IPS-18a (cell line): ENCODE data around the gene RCOR1.
"Not testable (repeated sequence)": the region's sequence is repeated elsewhere in the genome, so short reads cannot be mapped to it uniquely, and the experiment has no call there.

Source experiments
- H3K27ac ChIP-seq: one replicate; pipeline ENCODE4 v1.5.1; 2013; ENCODE audit warnings: low read length
- H3K27me3 ChIP-seq: one replicate; pipeline ENCODE4 v1.6.1; 2013; ENCODE audit warnings: mild to moderate bottlenecking, low read length; ENCODE audit not compliant: control insufficient read depth, insufficient read depth
- H3K36me3 ChIP-seq: one replicate; pipeline ENCODE4 v1.6.1; 2013; ENCODE audit warnings: low read depth, low read length; ENCODE audit not compliant: control insufficient read depth
- H3K4me1 ChIP-seq: one replicate; pipeline ENCODE4 v1.6.1; 2013; ENCODE audit warnings: low read depth, low read length; ENCODE audit not compliant: control insufficient read depth
- H3K4me3 ChIP-seq: one replicate; pipeline ENCODE4 v1.5.1; 2013; ENCODE audit warnings: low read length
- H3K9ac ChIP-seq: one replicate; pipeline ENCODE4 v1.6.1; 2013; ENCODE audit warnings: mild to moderate bottlenecking, low read length, moderate library complexity
- H3K9me3 ChIP-seq: one replicate; pipeline ENCODE4 v1.6.1; 2013; ENCODE audit warnings: low read depth, low read length; ENCODE audit not compliant: control insufficient read depth

RCOR1 gene

DNA sequence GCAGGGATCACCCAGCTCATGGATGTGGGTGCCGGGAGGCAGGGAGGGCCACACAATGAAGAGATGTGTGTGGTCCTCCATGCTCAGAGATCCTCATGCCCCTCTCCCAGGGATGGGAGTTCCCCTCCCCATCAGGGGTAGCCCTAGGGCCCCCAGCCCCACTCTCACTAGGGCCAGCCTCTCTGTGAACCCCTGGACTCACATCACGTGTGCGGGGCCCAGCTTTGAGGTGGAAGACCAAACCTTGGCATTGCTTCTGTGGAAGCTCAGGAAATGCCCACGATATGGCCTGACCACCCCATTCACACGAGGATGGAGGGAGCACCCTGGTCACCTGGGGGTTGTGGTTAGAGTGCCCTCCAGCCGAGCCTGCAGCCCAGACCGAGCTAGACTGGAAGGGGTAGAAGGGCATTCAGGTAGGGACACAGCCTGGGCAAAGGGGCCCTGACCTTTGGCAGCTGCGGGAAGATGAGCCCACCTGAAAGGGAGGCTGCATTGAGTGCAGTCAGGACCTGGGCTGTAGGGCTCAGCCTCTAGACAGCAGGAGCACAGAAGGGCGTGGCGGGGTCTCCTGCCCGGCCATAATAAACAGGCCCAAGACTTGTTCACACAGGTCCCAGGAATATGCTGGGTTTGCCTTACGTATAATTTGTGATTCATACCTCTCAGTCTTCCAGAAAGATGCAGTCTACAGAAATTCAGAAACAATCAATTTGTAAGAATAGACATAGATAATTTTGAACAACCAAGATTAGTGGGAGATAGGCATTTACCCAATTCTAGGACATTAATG lies 34.8 kb upstream of the RCOR1 start:
- H3K36me3 ChIP-seq, result no peaks in the 10 kb centered on the region
- no peaks in the 10 kb centered on the region for H3K9me3 ChIP-seq
- H3K27me3 ChIP-seq, result no peaks in the 10 kb centered on the region
- H3K9ac ChIP-seq, result no peak overlapping the region
- H3K4me3 ChIP-seq, result no peak overlapping the region
- H3K27ac ChIP-seq, result no peak overlapping the region
- H3K4me1 ChIP-seq, result no peaks in the 10 kb centered on the region

DNA sequence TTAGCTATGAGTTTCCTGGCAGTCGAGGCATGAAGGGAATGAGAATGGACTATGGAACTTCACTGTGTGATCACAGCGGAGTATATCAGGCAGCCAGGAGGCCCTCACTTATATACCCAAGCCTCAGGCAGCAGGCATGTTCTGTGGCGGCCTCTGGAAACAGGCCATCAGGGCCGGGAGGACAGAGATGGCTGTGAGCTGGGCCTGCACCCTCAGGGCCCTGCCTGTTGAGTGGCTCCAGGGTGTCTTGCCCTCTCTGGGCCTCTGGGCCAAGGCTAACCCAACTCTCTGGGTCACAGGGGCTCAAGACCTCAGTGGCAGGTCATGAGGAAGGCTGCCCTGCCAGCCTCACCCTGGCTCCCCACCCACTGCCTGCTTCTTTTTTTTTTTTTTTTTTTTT lies 33.9 kb upstream of the RCOR1 start:
- H3K27ac ChIP-seq, result no peak overlapping the region
- H3K9ac ChIP-seq, result no peak overlapping the region
- no peaks in the 10 kb centered on the region for H3K36me3 ChIP-seq
- H3K27me3 ChIP-seq, result no peaks in the 10 kb centered on the region
- no peaks in the 10 kb centered on the region for H3K4me1 ChIP-seq
- H3K9me3 ChIP-seq, result no peaks in the 10 kb centered on the region
- no peak overlapping the region for H3K4me3 ChIP-seq

DNA sequence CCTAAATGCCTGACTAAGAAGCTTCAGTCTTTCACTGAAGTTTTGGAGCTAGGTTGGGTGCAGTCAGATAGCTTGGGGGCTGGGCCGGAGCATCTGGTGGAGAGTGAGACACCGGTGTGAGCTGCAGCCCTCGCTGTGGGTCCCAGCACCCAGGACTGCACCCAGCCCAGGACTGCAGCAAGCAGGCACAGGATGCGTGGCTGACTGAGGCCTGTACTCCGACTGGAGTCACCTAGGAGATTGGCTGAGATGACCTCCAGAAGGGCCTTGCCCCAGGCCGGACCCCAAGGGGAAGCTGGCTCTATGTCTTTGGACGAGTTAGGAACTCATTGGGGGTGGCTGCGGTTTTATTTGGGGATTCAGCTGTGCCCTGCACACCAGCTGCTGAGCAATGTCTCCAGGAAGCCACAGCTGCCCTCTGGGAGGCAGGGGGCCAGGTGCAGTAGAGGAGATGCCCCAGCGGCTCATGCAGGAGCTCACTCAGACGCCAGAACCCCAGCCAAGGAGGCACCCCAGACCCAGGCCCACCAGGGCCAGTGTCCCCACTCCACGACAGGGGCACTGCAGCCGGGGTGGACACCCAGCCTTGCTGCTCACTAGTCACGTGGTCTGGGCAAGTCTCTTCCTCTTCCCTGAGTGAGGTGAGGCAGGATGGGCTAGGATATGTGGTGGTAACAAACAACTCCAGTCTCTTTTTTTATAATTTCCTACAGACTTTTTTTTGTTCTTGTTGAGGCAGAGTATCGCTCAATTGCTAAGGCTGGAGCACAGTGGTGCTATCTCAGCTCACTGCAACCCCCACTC lies 31.8 kb upstream of the RCOR1 start:
- no peaks in the 10 kb centered on the region for H3K9me3 ChIP-seq
- no peaks in the 10 kb centered on the region for H3K27me3 ChIP-seq
- H3K4me1 ChIP-seq, result no peaks in the 10 kb centered on the region
- no peak overlapping the region for H3K27ac ChIP-seq
- no peaks in the 10 kb centered on the region for H3K36me3 ChIP-seq
- no peak overlapping the region for H3K9ac ChIP-seq
- H3K4me3 ChIP-seq, result no peak overlapping the region

DNA sequence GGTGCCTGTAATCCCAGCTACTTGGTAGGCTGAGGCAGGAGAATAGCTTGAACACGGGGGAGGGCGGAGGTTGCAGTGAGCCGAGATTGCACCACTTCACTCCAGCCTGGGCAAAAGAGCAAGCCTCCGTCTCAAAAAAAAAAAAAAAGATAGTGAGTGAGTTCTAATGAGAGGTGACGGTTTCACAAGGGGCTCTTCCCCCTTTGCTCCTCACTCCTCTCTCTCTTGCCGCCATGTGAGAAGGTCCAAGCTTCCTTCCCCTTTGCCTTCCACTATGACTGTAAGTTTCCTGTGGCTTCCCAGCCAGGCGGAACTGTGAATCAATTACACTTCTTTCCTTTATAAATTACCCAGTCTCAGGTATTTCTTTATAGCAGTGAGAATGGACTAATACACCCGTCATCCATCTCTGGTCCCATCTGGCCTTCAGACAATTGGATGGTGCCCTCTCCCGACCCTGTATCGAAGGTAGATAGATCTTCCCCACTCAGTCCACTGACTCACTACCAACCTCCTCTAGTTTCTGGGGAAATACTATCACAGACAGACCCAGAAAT lies 27.0 kb upstream of the RCOR1 start:
- Histone ChIP-seq H3K27ac (no peak overlapping the region), H3K36me3 (no peaks in the 10 kb centered on the region), H3K9me3 (no peaks in the 10 kb centered on the region), H3K9ac (no peak overlapping the region), H3K4me1 (peaks cover 9% of the 10 kb centered on the region), H3K27me3 (no peaks in the 10 kb centered on the region), H3K4me3 (no peak overlapping the region)

DNA sequence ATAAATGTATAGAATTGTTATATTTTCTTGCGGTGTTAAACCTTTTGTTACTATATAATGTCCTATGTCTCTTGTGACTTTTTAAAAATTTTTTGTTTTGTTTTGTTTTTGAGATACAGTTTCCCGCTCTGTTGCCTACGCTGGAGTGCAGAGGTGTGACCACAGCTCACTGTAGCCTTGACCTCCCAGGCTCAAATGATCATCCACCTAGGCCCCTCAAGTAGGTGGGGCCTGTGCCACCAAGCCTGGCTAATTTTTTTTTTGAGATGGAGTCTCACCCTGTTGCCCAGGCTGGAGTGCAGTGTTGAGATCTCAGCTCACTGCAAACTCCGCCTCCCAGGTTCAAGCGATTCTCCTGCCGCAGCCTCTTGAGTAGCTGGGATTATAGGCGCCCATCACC lies 26.5 kb upstream of the RCOR1 start:
- Histone ChIP-seq H3K9me3 (no peaks in the 10 kb centered on the region), H3K27ac (no peak overlapping the region), H3K9ac (no peak overlapping the region), H3K4me1 (peaks cover 9% of the 10 kb centered on the region), H3K27me3 (no peaks in the 10 kb centered on the region), H3K36me3 (no peaks in the 10 kb centered on the region), H3K4me3 (no peak overlapping the region)

DNA sequence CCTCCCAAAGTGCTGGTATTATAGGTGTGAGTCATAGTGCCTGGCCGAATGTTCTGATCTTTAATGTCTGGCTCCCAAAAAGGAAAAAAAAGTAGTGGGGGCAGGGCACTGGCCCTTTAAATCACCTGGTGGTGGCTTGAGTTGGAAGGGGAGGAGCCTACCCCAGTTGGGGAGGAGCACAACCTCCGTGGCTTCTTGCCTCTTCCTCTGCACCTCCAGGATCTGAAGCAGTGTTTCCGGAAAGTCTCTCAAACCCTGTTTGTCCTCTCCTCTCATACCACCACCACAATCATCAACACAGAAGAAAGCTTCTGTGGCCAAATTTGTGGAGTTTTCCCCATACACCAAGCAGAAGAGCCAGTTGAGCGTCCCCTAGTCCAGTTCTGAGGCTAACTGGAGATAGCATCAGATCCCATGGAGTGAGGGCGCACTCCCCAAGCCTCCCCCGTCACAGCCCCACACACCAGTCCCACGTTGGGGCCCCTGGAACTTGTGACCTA lies 24.3 kb upstream of the RCOR1 start:
- H3K4me3 ChIP-seq, result peak overlapping the region; percentile 25
- peaks cover 9% of the 10 kb centered on the region for H3K4me1 ChIP-seq
- H3K27me3 ChIP-seq, result no peaks in the 10 kb centered on the region
- H3K9ac ChIP-seq, result peak overlapping the region; percentile 28
- no peaks in the 10 kb centered on the region for H3K9me3 ChIP-seq
- H3K36me3 ChIP-seq, result no peaks in the 10 kb centered on the region
- peak overlapping the region; percentile 28 for H3K27ac ChIP-seq

DNA sequence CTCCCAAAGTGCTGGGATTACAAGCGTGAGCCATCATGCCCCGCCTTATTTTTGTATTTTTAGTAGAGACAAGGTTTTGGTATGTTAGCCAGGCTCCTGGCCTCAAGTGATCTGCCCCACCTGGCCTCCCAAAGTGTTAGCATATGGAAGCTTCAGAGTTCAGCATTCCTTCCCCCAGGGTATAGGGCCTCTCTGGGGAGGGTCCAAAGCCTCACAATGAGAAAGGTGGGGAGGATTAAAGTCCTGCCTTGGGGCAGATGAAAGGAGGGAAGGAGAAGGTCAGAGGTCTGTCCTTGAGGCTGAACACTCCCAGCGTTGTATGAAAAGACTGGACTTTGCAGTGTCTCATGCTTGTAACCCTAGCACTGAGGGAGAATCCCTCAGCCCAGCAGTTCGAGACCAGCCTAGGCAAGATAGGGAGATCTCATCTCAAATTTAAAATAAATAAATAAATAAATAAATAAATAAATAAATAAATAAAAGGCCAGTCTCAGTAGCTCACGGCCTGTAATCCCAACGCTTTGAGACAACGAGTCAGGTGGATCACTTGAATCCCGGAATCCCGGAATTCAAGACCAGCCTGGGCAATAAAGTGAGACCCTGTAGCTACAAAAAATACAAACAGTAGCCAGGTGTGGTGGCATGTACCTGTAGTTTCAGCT lies 22.0 kb upstream of the RCOR1 start:
- peaks cover 16% of the 10 kb centered on the region for H3K4me1 ChIP-seq
- no peak overlapping the region for H3K9ac ChIP-seq
- no peak overlapping the region for H3K27ac ChIP-seq

DNA sequence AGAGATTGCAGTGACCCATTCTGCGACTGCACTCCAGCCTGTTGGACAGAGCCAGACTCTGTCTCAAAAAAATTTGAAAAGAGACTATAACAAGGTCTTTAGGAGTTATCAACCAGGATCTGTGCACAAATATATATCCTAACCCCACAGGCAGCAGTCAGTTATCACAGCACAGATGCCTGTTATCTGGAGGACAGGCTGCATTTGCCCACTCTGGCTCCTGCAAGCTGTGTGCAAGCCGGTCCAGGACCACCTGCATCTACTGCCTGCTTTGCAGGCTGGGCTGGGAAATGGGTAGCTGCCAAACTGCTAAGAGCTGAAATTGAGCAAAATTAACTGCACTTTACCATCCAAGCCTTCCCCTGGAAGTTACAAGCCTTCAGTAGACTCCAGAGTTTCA lies 21.4 kb upstream of the RCOR1 start:
- Histone ChIP-seq H3K9me3 (no peaks in the 10 kb centered on the region), H3K36me3 (no peaks in the 10 kb centered on the region), H3K4me1 (peaks cover 16% of the 10 kb centered on the region), H3K4me3 (no peak overlapping the region), H3K27ac (no peak overlapping the region), H3K27me3 (no peaks in the 10 kb centered on the region), H3K9ac (no peak overlapping the region)

More for the DNA sequence above, 22.0 kb upstream of the RCOR1 start:
- Histone ChIP-seq H3K27me3 (no peaks in the 10 kb centered on the region), H3K9me3 (no peaks in the 10 kb centered on the region), H3K4me3 (no peak overlapping the region), H3K36me3 (no peaks in the 10 kb centered on the region)

DNA sequence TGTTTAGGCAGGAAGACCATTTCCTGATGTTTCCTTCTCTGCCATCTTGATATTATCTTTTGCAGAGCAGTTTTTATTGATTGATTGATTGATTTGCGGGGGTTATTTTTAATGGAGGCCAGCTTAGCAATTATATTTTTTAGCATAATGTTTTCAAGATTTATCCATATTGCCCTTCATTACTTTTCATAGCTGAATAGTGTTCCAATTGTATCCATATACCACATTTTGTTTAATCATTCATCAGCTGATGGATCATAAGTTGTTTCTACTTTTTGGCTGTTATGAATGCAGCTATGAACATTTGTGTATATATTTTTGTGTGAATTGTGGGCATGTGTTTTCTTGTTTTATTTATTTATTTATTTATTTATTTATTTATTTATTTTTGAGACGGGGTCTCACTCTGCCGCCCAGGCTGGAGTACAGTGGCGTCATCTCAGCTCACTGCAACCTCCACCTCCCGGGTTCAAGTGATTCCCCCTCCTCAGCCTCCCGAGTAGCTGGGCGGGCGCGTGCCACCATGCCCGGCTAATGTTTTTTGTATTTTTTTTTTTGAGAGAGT lies 20.9 kb upstream of the RCOR1 start:
- H3K4me3 ChIP-seq, result no peak overlapping the region
- no peaks in the 10 kb centered on the region for H3K27me3 ChIP-seq
- peaks cover 16% of the 10 kb centered on the region for H3K4me1 ChIP-seq
- no peak overlapping the region for H3K9ac ChIP-seq
- no peaks in the 10 kb centered on the region for H3K36me3 ChIP-seq
- no peaks in the 10 kb centered on the region for H3K9me3 ChIP-seq
- H3K27ac ChIP-seq, result no peak overlapping the region

DNA sequence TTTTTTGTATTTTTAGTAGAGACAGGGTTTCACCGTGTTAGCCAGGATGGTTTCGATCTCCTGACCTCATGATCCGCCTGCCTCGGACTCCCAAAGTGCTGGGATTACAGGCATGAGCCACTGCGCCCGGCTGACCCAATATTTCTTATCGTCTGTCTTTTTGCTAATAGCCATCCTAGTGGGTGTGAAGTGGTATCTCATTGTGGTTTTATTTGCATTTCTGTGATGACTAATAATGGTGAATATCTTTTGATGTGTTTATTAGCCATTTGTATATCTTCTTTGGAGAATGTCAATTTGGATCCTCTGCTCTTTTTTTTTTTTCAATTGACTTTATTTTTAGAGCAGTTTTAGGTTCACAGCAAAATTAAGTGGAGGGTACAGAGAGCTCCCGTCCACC lies 19.3 kb upstream of the RCOR1 start:
- peaks cover 11% of the 10 kb centered on the region for H3K4me1 ChIP-seq
- H3K9ac ChIP-seq, H3K9me3 ChIP-seq, H3K27ac ChIP-seq, H3K36me3 ChIP-seq, H3K27me3 ChIP-seq, H3K4me3 ChIP-seq: not testable (repeated sequence)

DNA sequence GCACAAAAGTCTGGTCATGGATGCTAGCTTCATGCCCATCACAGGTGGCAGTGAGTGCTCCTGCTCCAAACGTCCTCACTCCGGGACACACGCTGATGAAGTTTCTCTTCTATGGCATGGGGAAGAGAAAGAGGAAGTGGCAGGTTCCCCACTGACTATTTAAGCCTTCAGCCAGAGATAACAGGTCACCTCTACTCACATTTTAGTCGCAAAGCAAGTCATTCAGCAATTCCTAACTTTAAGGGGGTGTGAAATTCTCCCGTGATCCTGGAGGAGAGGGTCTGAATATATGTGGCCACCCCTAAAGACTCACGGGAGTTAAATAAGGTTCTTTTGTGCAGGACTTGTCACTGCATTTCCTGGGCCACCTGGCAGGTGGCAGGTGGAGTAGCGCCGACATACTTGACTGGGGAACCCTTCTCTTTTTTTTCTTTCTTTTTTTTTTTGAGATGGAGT lies 18.8 kb upstream of the RCOR1 start:
- no peaks in the 10 kb centered on the region for H3K36me3 ChIP-seq
- H3K9me3 ChIP-seq, result no peaks in the 10 kb centered on the region
- peaks cover 7% of the 10 kb centered on the region for H3K4me1 ChIP-seq
- H3K4me3 ChIP-seq, result no peak overlapping the region
- no peak overlapping the region for H3K27ac ChIP-seq
- no peak overlapping the region for H3K9ac ChIP-seq
- no peaks in the 10 kb centered on the region for H3K27me3 ChIP-seq
